Glutamatergic neuron (in vitro differentiated cells): ENCODE measurements around the gene SPAG17. TPM values are rescaled to one million over a fixed set of nuclear protein-coding genes. Genes with fewer than 3 reads are reported as not detected.

ENCODE experiments used
- DNase-seq: peaks from one replicate; pipeline ENCODE4 v3.0.0; 2022
- H3K27ac Mint-ChIP-seq: one replicate; pipeline ENCODE4 v1.8.0; 2020; ENCODE audit warnings: mild to moderate bottlenecking, mixed read lengths, inconsistent platforms; ENCODE audit not compliant: unreplicated experiment
- H3K27me3 Mint-ChIP-seq: one replicate; pipeline ENCODE4 v1.8.0; 2020; ENCODE audit warnings: mild to moderate bottlenecking, moderate library complexity, mixed read lengths, inconsistent platforms; ENCODE audit not compliant: unreplicated experiment
- H3K36me3 Mint-ChIP-seq: one replicate; pipeline ENCODE4 v1.8.0; 2020; ENCODE audit warnings: mild to moderate bottlenecking, mixed read lengths, inconsistent platforms; ENCODE audit not compliant: unreplicated experiment
- H3K4me1 Mint-ChIP-seq: one replicate; pipeline ENCODE4 v1.8.0; 2020; ENCODE audit warnings: mild to moderate bottlenecking, low read depth, mixed read lengths, inconsistent platforms; ENCODE audit not compliant: unreplicated experiment
- H3K4me3 Mint-ChIP-seq: one replicate; pipeline ENCODE4 v1.8.0; 2020; ENCODE audit warnings: mild to moderate bottlenecking, mixed read lengths, inconsistent platforms; ENCODE audit not compliant: unreplicated experiment
- H3K9me3 Mint-ChIP-seq: one replicate; pipeline ENCODE4 v1.8.0; 2020; ENCODE audit warnings: mild to moderate bottlenecking, moderate library complexity, mixed read lengths, inconsistent platforms; ENCODE audit not compliant: unreplicated experiment
- CTCF ChIP-seq: fragments of 200-600 bp; sonication (generic); IDR thresholded peaks from one replicate; pipeline ENCODE4 v1.5.0; 2021; ENCODE audit not compliant: partially characterized antibody, unreplicated experiment
- total RNA-seq: library from RNA; stranded (reverse); fragmentation: NEBNext Ultra II Directional; extraction: Animal tissue kit (Norgen Biotek cat#: 25700); gene quantifications from one replicate; pipeline ENCODE4 v1.2.1, GENCODE V29; 2021; ENCODE audit not compliant: unreplicated experiment

The SPAG17 gene
- total RNA-seq, 1 donor from 2014 or later = not detected

- Mint-ChIP-seq H3K4me1 (no peaks in the 10 kb centered on the region), H3K27me3 (peaks cover 1% of the 10 kb centered on the region), H3K4me3 (no peak overlapping the region), H3K36me3 (no peaks in the 10 kb centered on the region), H3K9me3 (no peaks in the 10 kb centered on the region), H3K27ac (no peak overlapping the region)
- no peak for DNase-seq
- no peak for TF ChIP-seq CTCF
These were observed 26.1 kb downstream of the SPAG17 start for GRCh38 chr1:118158924-118159323.

- Mint-ChIP-seq H3K27ac (no peak overlapping the region), H3K27me3 (peaks cover 1% of the 10 kb centered on the region), H3K9me3 (no peaks in the 10 kb centered on the region), H3K4me1 (no peaks in the 10 kb centered on the region), H3K36me3 (no peaks in the 10 kb centered on the region), H3K4me3 (no peak overlapping the region)
- TF ChIP-seq CTCF = no peak
- DNase-seq = no peak
These were observed 27.5 kb downstream of the SPAG17 start for GRCh38 chr1:118157506-118157905.

- no peak overlapping the region for H3K27ac Mint-ChIP-seq
- H3K4me1 Mint-ChIP-seq = no peaks in the 10 kb centered on the region
- no peak overlapping the region for H3K4me3 Mint-ChIP-seq
- H3K36me3 Mint-ChIP-seq = no peaks in the 10 kb centered on the region
- H3K27me3 Mint-ChIP-seq = peaks cover 1% of the 10 kb centered on the region
- TF ChIP-seq CTCF = no peak
- DNase-seq = no peak
- no peaks in the 10 kb centered on the region for H3K9me3 Mint-ChIP-seq
These were observed 29.9 kb downstream of the SPAG17 start for GRCh38 chr1:118155106-118155505.

GRCh38 chr1:118154220-118154619 lies 30.8 kb downstream of the SPAG17 start:
- H3K36me3 Mint-ChIP-seq = no peaks in the 10 kb centered on the region
- DNase-seq = no peak
- no peak overlapping the region for H3K4me3 Mint-ChIP-seq
- H3K27ac Mint-ChIP-seq = no peak overlapping the region
- H3K4me1 Mint-ChIP-seq = no peaks in the 10 kb centered on the region
- no peaks in the 10 kb centered on the region for H3K9me3 Mint-ChIP-seq
- no peak for TF ChIP-seq CTCF
- peaks cover 1% of the 10 kb centered on the region for H3K27me3 Mint-ChIP-seq

- no peaks in the 10 kb centered on the region for H3K27me3 Mint-ChIP-seq
- no peaks in the 10 kb centered on the region for H3K4me1 Mint-ChIP-seq
- H3K27ac Mint-ChIP-seq = no peak overlapping the region
- no peaks in the 10 kb centered on the region for H3K36me3 Mint-ChIP-seq
- peak; percentile 90 for TF ChIP-seq CTCF
- DNase-seq = peak; percentile 58
- no peaks in the 10 kb centered on the region for H3K9me3 Mint-ChIP-seq
- H3K4me3 Mint-ChIP-seq = no peak overlapping the region
These were observed 33.6 kb downstream of the SPAG17 start for GRCh38 chr1:118151312-118151937.
